Midbrain (tissue), 1 donor: ENCODE measurements around the gene ZNF667.

Source experiments
- DNase-seq: peaks from one replicate; lab custom pipeline; 2025; lab: John Stamatoyannopoulos, UW

The ZNF667 gene

DNA sequence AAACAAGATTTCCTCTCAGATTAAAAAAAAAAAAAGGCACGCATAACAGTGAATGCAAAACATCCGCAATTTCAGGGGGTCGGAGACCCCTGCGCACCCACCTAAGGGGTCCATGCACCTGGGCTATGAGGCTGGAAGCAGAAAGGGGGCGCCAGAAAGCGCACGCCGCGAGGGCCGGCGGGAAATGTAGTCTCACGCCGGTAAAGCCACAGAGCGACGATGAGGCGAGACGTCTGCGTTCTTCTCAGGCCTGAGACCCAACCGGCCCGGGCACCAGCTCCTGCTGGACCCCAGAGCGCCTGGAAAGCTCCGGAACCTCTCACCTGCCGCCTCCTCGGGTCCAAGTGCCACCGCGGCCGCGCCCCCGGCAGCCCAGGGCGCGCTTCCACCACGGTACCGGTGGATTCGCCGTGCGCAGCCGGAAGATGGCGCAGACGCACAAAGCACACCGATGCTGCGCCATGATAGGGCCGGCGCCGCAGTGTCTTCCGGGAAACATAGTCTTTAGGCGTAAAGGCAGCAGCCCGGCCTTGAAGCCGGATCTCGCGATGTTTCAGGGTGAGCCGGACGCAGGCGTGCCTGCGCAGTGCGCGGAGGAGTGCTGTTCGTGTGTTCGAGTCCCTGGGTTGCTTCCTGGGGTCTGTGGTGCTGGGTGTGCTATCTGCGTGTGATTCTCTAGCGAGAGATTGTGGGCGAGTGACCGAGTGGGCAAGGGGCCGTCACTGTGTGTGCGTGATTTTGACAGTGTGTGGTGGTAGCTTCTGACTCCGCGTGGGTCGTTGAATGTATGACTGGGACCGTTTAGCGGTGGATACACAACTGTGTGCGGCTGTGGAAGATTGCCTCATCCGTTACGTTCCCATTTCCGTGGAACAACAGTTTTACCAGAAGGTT, 83.8 kb downstream of the ZNF667 start, which contains the start of gene ZNF582:
Gene ZNF582 (minus strand): TSS at position 416 of the 894 bp plus-strand sequence. CDS start 1,782 bp downstream, outside the sequence.
- peak; percentile 95 for DNase-seq
